PC-9 (cell line): ENCODE data around the gene PPP1R9B. TPM values are rescaled to one million over a fixed set of nuclear protein-coding genes. Genes with fewer than 3 reads are reported as not detected.
A peak's percentile ranks its signal among the peaks of the same experiment; 100 is the strongest.

Source experiments
- BruUV-seq: library from RNA; stranded (reverse); fragments of 400-500 nt; replicated peaks from 2 replicates; lab custom pipeline; 2021; lab: Mats Ljungman, UMichigan
- CTCF ChIA-PET: fragments of 300-600 bp; sonication (Branson Sonifier 250); formaldehyde crosslinking; loops from one replicate; lab custom pipeline; 2022; ENCODE audit warnings: antibody characterized with exemption; lab: Charles Lee
- POLR2A ChIA-PET: fragments of 300-600 bp; sonication (Branson Sonifier 250); formaldehyde crosslinking; loops from one replicate; lab custom pipeline; 2022; ENCODE audit warnings: antibody characterized with exemption; ENCODE audit not compliant: unreplicated experiment; lab: Charles Lee
- DNase-seq, 2 experiments: peaks; one replicate each; pipeline versions ENCODE4 v3.0.0 to v3.0.0-alpha.2; 2015 to 2022; ENCODE audit warnings: mixed read lengths in 1 of 2
- H2AFZ ChIP-seq: fragments of 200-600 bp; sonication (generic); 2 replicates; pipeline ENCODE4 v1.8.1; 2017; ENCODE audit warnings: antibody characterized with exemption
- H3F3A ChIP-seq: fragments of 200-600 bp; sonication (generic); 2 replicates; pipeline ENCODE4 v1.8.1; 2017; ENCODE audit warnings: antibody characterized with exemption, mild to moderate bottlenecking, low read depth; ENCODE audit not compliant: insufficient read depth
- H3K27ac ChIP-seq: fragments of 200-600 bp; sonication (generic); 2 replicates; pipeline ENCODE4 v1.6.1; 2016; ENCODE audit warnings: mixed run types
- H3K27me3 ChIP-seq: fragments of 200-600 bp; sonication (generic); 2 replicates; pipeline ENCODE4 v1.6.1; 2016; ENCODE audit warnings: low read depth, mixed run types; ENCODE audit not compliant: insufficient read depth
- H3K36me3 ChIP-seq: fragments of 200-600 bp; sonication (generic); 2 replicates; pipeline ENCODE4 v1.6.1; 2016; ENCODE audit warnings: low read depth, mixed run types
- H3K4me1 ChIP-seq: fragments of 200-600 bp; sonication (generic); replicated peaks from 2 replicates; pipeline ENCODE4 v1.6.1; 2016; ENCODE audit warnings: mixed run types; ENCODE audit not compliant: insufficient read depth
- H3K4me2 ChIP-seq: fragments of 200-600 bp; sonication (generic); 2 replicates; pipeline ENCODE4 v1.6.1; 2017; ENCODE audit warnings: mixed run types
- H3K4me3 ChIP-seq: fragments of 200-600 bp; sonication (generic); 2 replicates; pipeline ENCODE4 v1.6.1; 2016; ENCODE audit warnings: mixed run types
- H3K79me2 ChIP-seq: fragments of 200-600 bp; sonication (generic); 2 replicates; pipeline ENCODE4 v1.6.1; 2017; ENCODE audit warnings: low read depth, mixed run types
- H3K9me2 ChIP-seq: fragments of 200-600 bp; sonication (generic); 2 replicates; pipeline ENCODE4 v1.8.1; 2017; ENCODE audit warnings: mild to moderate bottlenecking; ENCODE audit not compliant: insufficient read depth
- H3K9me3 ChIP-seq: fragments of 200-600 bp; sonication (generic); 2 replicates; pipeline ENCODE4 v1.8.1; 2016; ENCODE audit warnings: low read depth; ENCODE audit not compliant: insufficient read depth
- H4K20me1 ChIP-seq: fragments of 200-600 bp; sonication (generic); 2 replicates; pipeline ENCODE4 v1.8.1; 2017; ENCODE audit not compliant: insufficient read depth
- CTCF ChIP-seq: fragments of 200-600 bp; sonication (generic); conservative IDR thresholded peaks from 2 replicates; pipeline ENCODE4 v1.6.1; 2017; ENCODE audit warnings: mixed run types, antibody characterized with exemption, mild to moderate bottlenecking, moderate library complexity
- EZH2 ChIP-seq: fragments of 200-600 bp; sonication (generic); IDR thresholded peaks from 2 replicates; pipeline ENCODE4 v1.8.0; 2017; ENCODE audit warnings: antibody characterized with exemption, low read depth
- intact Hi-C: fragments of 100-400 bp; cut with micrococcal nuclease; formaldehyde crosslinking; loops from one replicate; pipeline ENCODE4 v1.10.0; 2022; ENCODE audit not compliant: unreplicated experiment
- total RNA-seq: library from RNA; stranded (reverse); gene quantifications from 2 replicates; pipeline ENCODE4 v1.2.3, GENCODE V29; 2021

The PPP1R9B gene
- total RNA-seq, 1 experiment from 2014 or later: 35.8 TPM

GRCh38 chr17:50152736-50153135 is 2.3 kb upstream of the PPP1R9B start:
- ChIA-PET CTCF (interaction anchor here (1.0 kb wide), 1 partner anchor 291 kb away, joined by 6 read pairs; no protein-coding TSS in a partner anchor), POLR2A (no interaction called here)
- H3K9me2 ChIP-seq: no peaks in the 10 kb centered on the region
- H3K4me2 ChIP-seq: peak overlapping the region; percentile 76
- peaks cover 56% of the 10 kb centered on the region for H3K4me1 ChIP-seq
- H2AFZ ChIP-seq: no peak overlapping the region
- intact Hi-C loops: loop anchor here (5.0 kb wide), 1 partner anchor 265 kb away; no protein-coding TSS in a partner anchor
- peak overlapping the region; percentile 86 for H3K27ac ChIP-seq
- peaks cover 52% of the 10 kb centered on the region for H3F3A ChIP-seq
- TF ChIP-seq EZH2 (no peak), CTCF (no peak)
- BruUV-seq: no TSS peak
- H4K20me1 ChIP-seq: peaks cover 11% of the 10 kb centered on the region
- peaks cover 28% of the 10 kb centered on the region for H3K79me2 ChIP-seq
- peak overlapping the region; percentile 70; the same call in 1 of the 2 replicates for H3K4me3 ChIP-seq
- no peaks in the 10 kb centered on the region for H3K9me3 ChIP-seq
- H3K27me3 ChIP-seq: no peaks in the 10 kb centered on the region
- DNase-seq: no peak
- H3K36me3 ChIP-seq: no peaks in the 10 kb centered on the region

DNA sequence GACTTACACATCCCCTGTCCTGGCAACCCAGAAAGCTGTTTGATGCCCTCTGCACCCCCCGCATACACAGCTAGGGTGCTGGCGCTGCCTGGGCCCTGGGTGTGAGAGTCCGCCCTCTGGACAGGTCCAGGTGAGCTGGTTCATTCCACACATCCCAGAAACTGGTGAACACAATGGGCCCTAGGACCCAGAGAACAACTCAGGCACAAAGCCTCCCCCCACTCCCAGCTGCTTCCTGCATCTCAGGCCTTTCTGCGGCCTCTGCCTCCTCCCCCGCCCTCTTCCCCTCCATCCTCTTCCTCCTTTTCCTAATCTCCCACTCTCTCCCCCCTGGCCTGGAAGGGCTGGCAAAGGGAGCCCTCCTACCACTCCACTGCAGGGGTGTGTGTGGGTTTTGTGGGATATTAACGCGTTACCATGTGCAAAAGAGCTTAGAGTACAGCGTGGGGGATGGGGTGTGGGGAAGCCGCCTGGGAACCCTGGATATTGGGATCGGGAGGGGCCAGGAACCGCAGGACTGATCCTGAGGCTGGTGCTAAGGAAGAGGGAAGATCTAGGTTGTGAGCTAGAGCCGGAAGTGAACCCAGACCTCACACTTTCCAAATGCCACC is 1.6 kb upstream of the PPP1R9B start:
- intact Hi-C loops: loop anchor here (5.0 kb wide), 1 partner anchor 265 kb away; no protein-coding TSS in a partner anchor
- H3K4me3 ChIP-seq: peak overlapping the region; percentile 70; the same call in 1 of the 2 replicates
- peak; percentile 82 to 91 for DNase-seq
- H3K4me2 ChIP-seq: peak overlapping the region; percentile 76
- H3K9me2 ChIP-seq: no peaks in the 10 kb centered on the region
- TSS peak; percentile 73 for BruUV-seq
- H3K4me1 ChIP-seq: peaks cover 62% of the 10 kb centered on the region
- H2AFZ ChIP-seq: peak overlapping the region; percentile 48
- H3K27ac ChIP-seq: peak overlapping the region; percentile 86
- H4K20me1 ChIP-seq: peaks cover 18% of the 10 kb centered on the region
- CTCF ChIA-PET: interaction anchor here (0.6 to 1.0 kb wide), 2 partner anchors 58 to 291 kb away, joined by 4 to 6 read pairs; no protein-coding TSS in a partner anchor
- no peaks in the 10 kb centered on the region for H3K27me3 ChIP-seq
- H3K36me3 ChIP-seq: no peaks in the 10 kb centered on the region
- no peaks in the 10 kb centered on the region for H3K9me3 ChIP-seq
- peaks cover 35% of the 10 kb centered on the region for H3K79me2 ChIP-seq
- POLR2A ChIA-PET: no interaction called here
- TF ChIP-seq EZH2: no peak
- TF ChIP-seq CTCF: no peak
- peaks cover 52% of the 10 kb centered on the region for H3F3A ChIP-seq

GRCh38 chr17:50151041-50151936 is 812 bp upstream of the PPP1R9B start:
- ChIA-PET CTCF (interaction anchor here (0.6 kb wide), 3 partner anchors 58 to 636 kb away, joined by 4 to 5 read pairs (median 5); no protein-coding TSS in a partner anchor), POLR2A (interaction anchor here (0.7 kb wide), 2 partner anchors 149 to 265 kb away, joined by 4 to 16 read pairs; no protein-coding TSS in a partner anchor)
- Histone ChIP-seq H2AFZ (peak overlapping the region; percentile 73), H3K27ac (peak overlapping the region; percentile 86), H3F3A (peaks cover 53% of the 10 kb centered on the region), H3K9me3 (no peaks in the 10 kb centered on the region), H3K9me2 (no peaks in the 10 kb centered on the region), H3K4me3 (peak overlapping the region; percentile 70), H4K20me1 (peaks cover 25% of the 10 kb centered on the region), H3K79me2 (peaks cover 42% of the 10 kb centered on the region), H3K4me2 (peak overlapping the region; percentile 76), H3K4me1 (peaks cover 70% of the 10 kb centered on the region), H3K36me3 (0 out of 2 replicates have a peak, but pooled peaks cover under 1% of the 10 kb centered on the region), H3K27me3 (no peaks in the 10 kb centered on the region)
- TSS peak; percentile 73 for BruUV-seq
- DNase-seq: peak; percentile 85
- intact Hi-C loops: loop anchor here (5.0 kb wide), 1 partner anchor 264 kb away; no protein-coding TSS in a partner anchor
- peak; percentile 69 for TF ChIP-seq CTCF
- TF ChIP-seq EZH2: no peak
